HG02970 (cell line): Measurements from ENCODE around the gene HSD11B1.
"Not testable (repeated sequence)": the region's sequence is repeated elsewhere in the genome, so short reads cannot be mapped to it uniquely, and the experiment has no call there.

Experiments used
- ATAC-seq: cut with Tn5 transposase; IDR thresholded peaks from one replicate; pipeline ENCODE4 v1.9.1; 2021; ENCODE audit warnings: mild to moderate bottlenecking, moderate library complexity, moderate number of reproducible peaks; ENCODE audit not compliant: unreplicated experiment, low FRiP score

Gene HSD11B1

DNA sequence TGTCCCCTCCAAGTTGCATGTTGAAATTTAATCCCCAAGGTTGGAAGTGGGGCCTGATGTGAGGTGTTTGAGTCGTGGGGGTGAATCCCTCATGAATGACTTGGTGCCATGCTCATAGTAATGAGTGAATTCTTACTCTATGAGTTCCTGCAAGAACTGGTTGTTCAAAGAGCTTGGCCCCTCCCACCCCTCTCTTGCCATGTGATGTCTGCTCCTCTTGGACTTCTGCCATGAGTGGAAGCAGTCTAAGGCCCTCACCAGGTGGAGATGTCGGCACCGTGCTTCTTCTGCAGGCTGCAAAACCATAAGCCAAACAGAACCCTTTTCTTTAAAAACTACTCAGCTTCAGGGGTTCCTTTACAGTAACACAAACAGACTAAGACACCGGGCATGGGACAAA is 15.2 kb upstream of the HSD11B1 start:
- no peak for ATAC-seq

- ATAC-seq = no peak
Measured at GRCh38 chr1:209691237-209691636, 13.4 kb upstream of the HSD11B1 start.

DNA sequence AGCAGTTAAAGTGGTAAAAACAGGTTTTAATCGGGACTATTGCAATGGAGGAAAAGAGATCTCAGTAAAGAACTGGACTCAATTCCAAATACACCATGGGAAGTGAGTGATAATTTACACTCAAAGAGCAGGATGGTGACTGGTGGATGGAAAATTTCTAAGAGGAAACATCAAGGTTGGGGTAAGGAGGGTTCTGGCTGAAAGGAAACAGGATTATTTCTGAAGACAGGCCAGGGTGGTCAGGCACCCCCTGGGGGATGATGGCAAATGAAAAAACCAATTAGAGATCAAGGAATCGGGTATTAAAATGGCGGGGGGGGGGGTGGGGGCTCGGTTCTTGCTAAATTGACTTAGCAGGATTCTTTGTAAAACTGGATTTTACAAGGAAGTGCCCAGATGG is 12.3 kb upstream of the HSD11B1 start:
- no peak for ATAC-seq

- no peak for ATAC-seq
Measured at GRCh38 chr1:209692745-209693504, 11.7 kb upstream of the HSD11B1 start.

GRCh38 chr1:209696673-209697072 is 8.0 kb upstream of the HSD11B1 start:
- no peak for ATAC-seq

GRCh38 chr1:209697126-209697525 is 7.5 kb upstream of the HSD11B1 start:
- ATAC-seq = no peak

DNA sequence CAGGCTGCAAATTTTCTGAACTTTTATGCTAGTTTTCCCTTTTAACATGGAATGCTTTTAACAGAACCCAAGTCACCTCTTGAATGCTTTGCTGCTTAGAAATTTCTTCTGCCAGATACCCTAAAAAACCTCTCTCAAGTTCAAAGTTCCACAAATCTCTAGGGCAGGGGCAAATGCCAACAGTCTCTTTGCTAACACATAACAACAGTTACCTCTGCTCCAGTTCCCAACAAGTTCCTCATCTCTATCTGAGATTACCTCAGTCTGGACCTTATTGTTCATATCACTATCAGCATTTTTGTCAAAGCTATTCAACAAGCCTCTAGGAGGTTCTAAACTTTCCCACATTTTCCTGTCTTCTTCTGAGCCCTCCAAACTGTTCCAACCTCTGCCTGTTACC is 4.0 kb upstream of the HSD11B1 start:
- ATAC-seq = not testable (repeated sequence)

GRCh38 chr1:209702832-209703231 is 1.8 kb upstream of the HSD11B1 start:
- no peak for ATAC-seq

DNA sequence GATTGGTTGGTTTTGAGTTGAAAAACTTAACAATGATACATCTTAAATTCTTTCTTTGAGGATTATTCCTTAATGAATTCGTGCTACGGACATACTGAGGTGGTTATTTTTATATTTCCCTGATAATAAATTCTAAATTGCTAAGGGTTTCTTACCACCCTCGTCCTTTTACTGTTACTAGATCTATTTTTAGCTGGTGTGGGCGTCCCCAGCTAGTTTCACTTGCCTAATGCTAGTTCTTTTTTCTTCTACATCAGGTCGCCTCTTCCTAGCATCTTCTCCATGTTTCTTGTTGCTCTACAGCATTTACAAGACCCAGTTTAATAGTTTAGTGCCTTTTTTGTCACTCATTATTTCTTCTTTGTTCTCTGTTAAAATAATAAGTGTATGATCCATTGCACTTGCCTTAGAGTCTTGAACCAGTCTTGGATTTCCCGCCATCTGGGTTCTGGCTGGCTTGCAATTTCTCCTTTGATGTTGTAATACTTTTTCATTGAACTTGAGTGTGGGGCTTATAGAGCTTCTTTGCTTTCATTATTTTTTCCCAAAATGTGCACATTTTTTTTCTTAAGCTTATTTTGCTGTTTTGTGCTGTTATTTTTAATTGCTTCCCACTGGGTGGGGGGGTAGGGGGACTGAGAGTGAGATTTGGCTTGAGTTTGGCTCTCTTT is 677 bp upstream of the HSD11B1 start:
- no peak for ATAC-seq

DNA sequence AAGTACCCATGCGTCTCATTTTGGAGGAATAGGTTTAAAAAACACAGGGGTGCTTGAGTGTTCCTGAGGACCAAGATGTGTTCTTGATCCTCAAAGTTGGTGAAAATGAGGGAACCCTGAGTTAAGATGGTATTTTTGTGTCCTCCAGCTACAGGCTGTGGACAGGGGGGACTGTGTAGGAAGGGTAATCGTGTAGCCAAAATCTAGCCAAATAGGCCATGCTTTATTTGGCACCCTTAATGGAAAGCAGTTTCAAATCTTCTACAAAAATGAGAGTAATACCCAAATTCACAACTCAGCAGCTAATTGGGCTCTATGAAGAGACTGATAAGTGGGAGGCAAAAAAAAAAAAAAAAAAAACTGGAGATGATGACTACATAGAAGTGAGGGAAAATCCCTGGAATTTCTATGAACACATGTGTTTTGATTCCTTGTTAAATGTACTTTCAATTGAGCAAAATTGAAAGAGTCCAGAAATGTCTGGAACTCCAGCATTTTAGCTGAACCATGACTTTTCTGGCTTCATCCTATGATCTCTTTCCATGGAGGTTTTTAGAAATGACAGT is 470 bp downstream of the HSD11B1 start:
- ATAC-seq = no peak

- no peak for ATAC-seq
Measured at GRCh38 chr1:209706622-209707021, 2.0 kb downstream of the HSD11B1 start.

GRCh38 chr1:209707308-209707707 is 2.7 kb downstream of the HSD11B1 start:
- ATAC-seq = no peak

DNA sequence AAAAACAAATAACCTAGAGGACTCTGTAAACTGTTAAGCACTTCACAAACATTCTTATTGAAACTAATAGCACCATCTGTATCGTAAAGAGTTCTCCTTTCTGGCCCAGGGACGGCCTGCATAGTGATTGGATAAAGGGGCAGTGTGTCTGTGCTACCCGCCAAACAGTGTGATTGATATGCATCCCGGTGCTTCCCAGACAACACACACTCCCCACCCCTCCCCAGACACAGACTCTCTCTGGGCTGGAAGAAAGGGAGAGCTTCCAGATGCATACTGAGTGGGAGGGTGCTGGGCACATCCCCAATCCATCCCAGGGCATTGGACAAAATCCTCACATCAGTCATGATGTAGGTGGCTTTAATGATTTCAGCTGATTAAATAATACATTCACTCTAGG is 3.7 kb downstream of the HSD11B1 start:
- no peak for ATAC-seq

DNA sequence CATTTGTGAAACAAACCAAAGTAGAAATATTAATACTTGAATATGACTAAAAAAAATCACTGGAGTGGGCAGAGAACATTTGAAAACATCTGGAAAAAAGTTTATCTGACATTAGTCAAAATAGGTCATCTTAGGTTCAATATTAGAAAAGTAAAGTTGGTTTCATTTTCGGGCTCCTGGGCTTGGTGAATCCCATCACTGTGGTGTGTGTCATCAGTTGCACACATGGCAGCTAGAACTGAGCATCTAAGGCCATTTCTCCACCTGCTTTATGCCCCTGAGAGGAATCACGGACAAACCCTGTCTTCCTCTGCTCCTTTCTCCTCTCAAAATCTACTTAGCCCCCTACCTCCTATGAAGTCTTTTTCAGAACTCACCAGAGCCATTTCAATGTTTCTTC is 5.4 kb downstream of the HSD11B1 start:
- ATAC-seq = no peak

DNA sequence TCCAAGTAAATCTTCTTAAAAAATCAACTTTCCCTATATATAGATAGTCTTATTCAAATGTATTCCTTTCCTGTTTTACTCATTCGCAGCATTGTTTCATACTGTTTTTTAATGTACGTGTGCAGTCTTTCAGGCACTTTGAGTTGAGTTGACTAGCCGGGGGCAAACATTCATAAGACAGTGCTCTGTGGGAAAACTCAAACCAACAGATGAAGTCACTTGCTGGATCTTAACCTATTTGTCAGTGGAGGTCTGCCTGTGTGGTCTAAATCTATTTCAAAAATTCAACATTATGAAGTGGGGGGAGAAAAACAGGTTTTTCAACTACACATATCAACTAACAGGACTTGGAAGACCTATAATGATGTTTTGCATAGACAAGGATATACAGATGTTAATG is 6.2 kb downstream of the HSD11B1 start:
- ATAC-seq = no peak

DNA sequence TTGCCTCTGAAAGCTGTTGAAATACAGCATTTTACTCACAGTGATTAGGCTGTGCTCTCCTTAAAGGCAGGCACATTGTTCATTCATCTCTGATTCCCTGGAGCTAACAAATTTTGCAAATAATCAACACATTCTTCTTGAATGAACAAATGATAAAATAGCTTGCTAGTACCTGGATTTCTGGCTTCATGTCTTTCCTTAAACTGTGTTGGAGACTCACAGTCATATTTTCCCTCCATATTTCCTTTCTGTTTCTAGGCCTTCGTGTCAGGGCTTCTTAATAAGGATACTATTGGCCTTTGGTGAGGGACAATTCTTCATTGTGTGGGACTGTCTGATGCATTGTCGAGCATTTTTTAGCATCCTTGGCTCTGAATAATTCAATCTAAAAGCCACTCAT is 9.7 kb downstream of the HSD11B1 start:
- ATAC-seq = no peak

DNA sequence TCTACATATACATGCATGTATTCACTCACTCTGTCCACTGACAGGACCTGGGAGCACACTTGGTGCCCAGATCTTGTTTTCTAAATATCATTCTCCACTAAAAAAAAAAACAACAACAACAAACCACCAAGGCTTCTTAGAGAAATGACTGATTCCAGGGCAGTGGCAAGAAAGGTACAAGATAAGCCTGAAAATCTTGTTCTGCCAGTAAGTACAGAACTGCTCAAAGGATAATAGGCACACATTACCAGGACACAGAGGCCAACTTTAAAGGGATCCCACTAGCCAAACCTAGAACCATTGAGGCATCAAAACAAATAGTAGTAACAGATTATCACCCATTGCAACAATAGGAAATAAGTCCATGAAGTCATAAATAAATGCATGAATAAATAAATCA is 10.7 kb downstream of the HSD11B1 start:
- ATAC-seq = no peak

GRCh38 chr1:209717818-209718217 is 13.2 kb downstream of the HSD11B1 start:
- no peak for ATAC-seq

DNA sequence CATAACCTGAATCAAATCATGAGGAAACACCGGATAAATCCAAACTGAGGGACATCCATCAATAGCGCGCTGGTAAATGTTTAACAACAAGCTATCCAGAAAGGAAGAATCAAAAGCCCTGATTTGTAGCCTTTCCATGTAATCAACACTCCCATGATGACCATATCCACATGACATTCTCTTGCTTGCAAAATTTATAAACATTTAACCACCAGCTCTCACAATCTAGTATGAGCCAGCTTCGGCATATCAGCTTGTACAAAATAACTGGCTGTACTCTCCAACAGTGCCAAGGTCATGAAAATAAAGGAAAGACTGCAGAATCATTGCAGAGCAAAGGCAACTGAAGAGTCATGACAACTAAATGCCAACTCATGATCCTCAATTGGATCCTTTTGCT is 15.7 kb downstream of the HSD11B1 start:
- ATAC-seq = no peak

DNA sequence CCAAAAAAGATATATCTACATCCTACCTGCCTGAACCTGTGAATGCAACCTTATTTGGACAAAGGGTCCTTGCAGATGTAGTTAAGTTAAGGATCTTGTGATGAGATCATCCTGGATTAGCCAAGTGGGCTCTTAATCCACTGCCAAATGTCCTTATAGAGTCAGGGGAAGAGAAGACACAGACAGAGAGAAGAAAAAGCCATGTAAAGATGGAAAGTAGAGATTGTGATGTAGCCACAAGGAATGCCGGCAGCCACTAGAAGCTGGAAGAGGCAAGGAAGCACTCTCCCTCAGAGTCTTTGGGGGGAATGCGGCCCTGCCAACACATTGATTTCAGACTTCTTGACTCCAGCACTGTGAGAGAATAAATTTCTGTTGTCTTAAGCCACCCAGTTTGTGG is 16.2 kb downstream of the HSD11B1 start:
- no peak for ATAC-seq

GRCh38 chr1:209721323-209721722 is 16.7 kb downstream of the HSD11B1 start:
- ATAC-seq = no peak

DNA sequence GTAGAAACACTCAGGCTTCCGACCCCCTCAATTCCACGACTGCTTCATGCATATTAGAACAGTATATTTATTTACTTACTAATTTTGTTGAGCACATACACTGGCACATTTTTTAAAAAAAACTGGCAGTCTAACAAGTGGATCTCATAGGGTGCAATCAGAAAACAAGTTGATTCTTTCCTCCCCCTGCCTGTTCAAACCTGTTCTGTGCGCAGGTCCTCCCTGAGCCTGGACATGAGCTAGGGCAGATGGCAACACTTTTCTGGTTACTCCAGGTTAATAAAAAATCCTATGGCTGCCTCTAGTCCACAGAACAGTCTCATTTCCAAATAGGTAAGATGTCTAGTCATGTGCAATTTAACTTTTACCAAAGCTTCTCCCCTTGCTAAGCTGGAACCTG is 18.6 kb downstream of the HSD11B1 start:
- ATAC-seq = no peak
